GM23338 (cell line): Measurements from ENCODE around the gene AKR1C1. TPM values are rescaled to one million over a fixed set of nuclear protein-coding genes. Genes with fewer than 3 reads are reported as not detected.
"Not testable (repeated sequence)": the region's sequence is repeated elsewhere in the genome, so short reads cannot be mapped to it uniquely, and the experiment has no call there.

ENCODE experiments used
- ATAC-seq: fragments of 200-7000 bp; cut with Tn5 transposase; 3 replicates; pipeline ENCODE4 v1.9.1; 2020
- DNase-seq: peaks from one replicate; pipeline ENCODE4 v3.0.0-alpha.2; 2015; ENCODE audit warnings: low spot score
- H2AFZ ChIP-seq: fragments of 200-600 bp; sonication (generic); 2 replicates; pipeline ENCODE4 v1.8.0; 2016; ENCODE audit warnings: antibody characterized with exemption, mild to moderate bottlenecking, moderate library complexity
- H3F3A ChIP-seq: fragments of 200-600 bp; sonication (generic); replicated peaks from 2 replicates; pipeline ENCODE4 v1.8.0; 2017; ENCODE audit warnings: antibody characterized with exemption, mixed run types, low read depth
- H3K27ac ChIP-seq: fragments of 200-600 bp; sonication (generic); 2 replicates; pipeline ENCODE4 v1.6.1; 2016; ENCODE audit warnings: low read depth
- H3K27me3 ChIP-seq: fragments of 200-600 bp; sonication (generic); 2 replicates; pipeline ENCODE4 v1.8.0; 2016; ENCODE audit warnings: mild to moderate bottlenecking, mixed run types, moderate library complexity; ENCODE audit not compliant: insufficient read depth
- H3K36me3 ChIP-seq: fragments of 200-600 bp; sonication (generic); 2 replicates; pipeline ENCODE4 v1.8.0; 2016; ENCODE audit warnings: mild to moderate bottlenecking; ENCODE audit not compliant: insufficient read depth
- H3K4me1 ChIP-seq: fragments of 200-600 bp; sonication (generic); 2 replicates; pipeline ENCODE4 v1.8.0; 2016; ENCODE audit warnings: mild to moderate bottlenecking, moderate library complexity; ENCODE audit not compliant: insufficient read depth
- H3K4me2 ChIP-seq: fragments of 200-600 bp; sonication (generic); 2 replicates; pipeline ENCODE4 v1.7.1; 2017; ENCODE audit warnings: mixed run types
- H3K4me3 ChIP-seq: fragments of 200-600 bp; sonication (generic); 2 replicates; pipeline ENCODE4 v1.6.1; 2016; ENCODE audit warnings: mixed run types
- H3K79me2 ChIP-seq: fragments of 200-600 bp; sonication (generic); replicated peaks from 2 replicates; pipeline ENCODE4 v1.8.0; 2017; ENCODE audit warnings: mild to moderate bottlenecking; ENCODE audit not compliant: insufficient read depth
- H3K9me2 ChIP-seq: fragments of 200-600 bp; sonication (generic); 2 replicates; pipeline ENCODE4 v1.8.0; 2017; ENCODE audit not compliant: insufficient read depth
- H4K20me1 ChIP-seq: fragments of 200-600 bp; sonication (generic); replicated peaks from 2 replicates; pipeline ENCODE4 v1.8.0; 2017; ENCODE audit warnings: mild to moderate bottlenecking; ENCODE audit not compliant: insufficient read depth
- H3K27ac Mint-ChIP-seq: 2 replicates; pipeline ENCODE4 v1.8.0; 2020; ENCODE audit warnings: inconsistent platforms, mild to moderate bottlenecking, moderate library complexity, mixed read lengths
- H3K27me3 Mint-ChIP-seq: 3 replicates; pipeline ENCODE4 v1.8.0; 2022; ENCODE audit warnings: low read depth, mild to moderate bottlenecking, moderate library complexity, mixed read lengths, inconsistent platforms; ENCODE audit not compliant: insufficient read depth, poor library complexity
- H3K36me3 Mint-ChIP-seq: 3 replicates; pipeline ENCODE4 v1.8.0; 2021; ENCODE audit warnings: low read depth, mild to moderate bottlenecking, inconsistent platforms, moderate library complexity, mixed read lengths
- H3K4me1 Mint-ChIP-seq: 3 replicates; pipeline ENCODE4 v1.8.0; 2020; ENCODE audit warnings: mild to moderate bottlenecking, inconsistent platforms, mixed read lengths
- H3K4me3 Mint-ChIP-seq: 3 replicates; pipeline ENCODE4 v1.8.0; 2021; ENCODE audit warnings: moderate library complexity, mild to moderate bottlenecking, inconsistent platforms, mixed read lengths
- H3K9me3 Mint-ChIP-seq: 3 replicates; pipeline ENCODE4 v1.8.0; 2020; ENCODE audit warnings: moderate library complexity, mild to moderate bottlenecking, inconsistent platforms, mixed read lengths
- polyA plus RNA-seq: library from polyadenylated mRNA; unstranded; fragments of >200 nt; fragmentation: Nextera tagmentation; extraction: Ambion mirVana; gene quantifications from 2 replicates; pipeline ENCODE4 v1.2.1, GENCODE V29; 2016
- total RNA-seq: library from RNA; depleted of rRNA; stranded (reverse); fragments of >200 nt; shearing (Covaris generic); gene quantifications from 2 replicates; pipeline ENCODE4 v1.2.3, GENCODE V29; 2014

Gene AKR1C1
- total and polyA plus RNA-seq, 2 experiments from 2014 or later: 2.6 to 5.1 TPM

DNA sequence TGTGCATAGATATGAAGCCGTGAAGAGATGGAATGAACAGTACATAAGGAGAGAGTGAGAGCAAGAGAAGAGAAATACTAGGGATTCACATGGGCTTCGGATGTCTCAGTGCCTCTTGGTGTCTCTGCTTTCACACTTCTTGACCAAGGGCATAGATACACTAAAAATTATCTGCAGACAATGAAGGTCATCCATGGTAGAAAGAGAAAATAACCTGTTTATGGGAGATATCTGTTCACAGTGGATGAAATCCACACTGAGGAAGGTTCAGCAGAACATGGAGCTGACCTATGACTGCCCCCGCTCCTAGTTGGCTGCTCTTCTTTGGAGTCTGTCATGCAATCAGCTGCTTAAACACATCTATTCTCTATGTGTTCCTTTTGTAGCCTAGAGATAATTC, 6.1 kb downstream of the AKR1C1 start:
- H3K9me2 ChIP-seq, H3K27ac Mint-ChIP-seq, H3F3A ChIP-seq, H4K20me1 ChIP-seq, H3K27me3 Mint-ChIP-seq, H3K79me2 ChIP-seq, ATAC-seq, H3K4me3 ChIP-seq, DNase-seq, H3K4me3 Mint-ChIP-seq, H3K27ac ChIP-seq, H3K36me3 Mint-ChIP-seq, H3K4me1 Mint-ChIP-seq, H3K4me1 ChIP-seq, H3K36me3 ChIP-seq, H3K9me3 Mint-ChIP-seq, H3K4me2 ChIP-seq, H3K27me3 ChIP-seq, H2AFZ ChIP-seq: not testable (repeated sequence)

GRCh38 chr10:4970362-4970761, 7.1 kb downstream of the AKR1C1 start:
- H3K9me2 ChIP-seq, H3K4me1 Mint-ChIP-seq, H3K36me3 Mint-ChIP-seq, H3K27ac ChIP-seq, H3K27me3 ChIP-seq, H3K79me2 ChIP-seq, H3K4me3 ChIP-seq, H3K4me3 Mint-ChIP-seq, H2AFZ ChIP-seq, H3K27ac Mint-ChIP-seq, DNase-seq, H3K27me3 Mint-ChIP-seq, H3K4me2 ChIP-seq, H3K4me1 ChIP-seq, ATAC-seq, H4K20me1 ChIP-seq, H3K9me3 Mint-ChIP-seq, H3F3A ChIP-seq, H3K36me3 ChIP-seq: not testable (repeated sequence)

DNA sequence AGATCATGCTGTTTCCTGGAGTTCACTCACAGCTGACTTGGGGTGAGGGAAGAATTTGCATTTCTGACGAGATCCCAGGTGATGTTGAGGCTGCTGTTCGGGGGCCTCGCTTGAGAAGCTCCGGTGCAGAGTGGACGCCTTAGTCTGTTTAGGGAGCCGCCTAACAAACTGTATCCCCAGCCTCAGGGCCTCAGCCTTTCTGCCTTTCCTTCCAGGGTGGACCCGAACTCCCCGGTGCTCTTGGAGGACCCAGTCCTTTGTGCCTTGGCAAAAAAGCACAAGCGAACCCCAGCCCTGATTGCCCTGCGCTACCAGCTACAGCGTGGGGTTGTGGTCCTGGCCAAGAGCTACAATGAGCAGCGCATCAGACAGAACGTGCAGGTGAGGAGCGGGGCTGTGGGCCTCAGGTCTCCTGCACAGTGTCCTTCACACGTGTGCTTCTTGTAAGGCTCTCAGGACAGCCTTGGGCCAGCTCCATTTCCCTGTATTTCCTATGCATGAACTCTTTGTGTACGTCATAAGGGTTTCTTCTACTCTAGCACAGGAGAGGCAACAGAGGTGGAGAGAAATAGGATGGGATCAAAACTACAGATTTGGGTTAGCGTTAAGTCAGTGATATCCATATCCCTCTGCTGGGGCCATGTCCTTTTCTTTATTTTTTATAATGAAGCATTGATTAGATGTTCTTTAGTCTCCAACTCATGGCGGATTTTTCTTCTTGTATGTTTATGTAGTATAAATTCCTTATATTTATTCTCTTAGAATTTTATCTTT, 9.3 kb downstream of the AKR1C1 start:
- H4K20me1 ChIP-seq, H3K9me3 Mint-ChIP-seq, H2AFZ ChIP-seq, H3K27ac ChIP-seq, H3K27me3 ChIP-seq, H3K4me2 ChIP-seq, H3F3A ChIP-seq, DNase-seq, H3K4me1 Mint-ChIP-seq, H3K4me1 ChIP-seq, H3K4me3 Mint-ChIP-seq, H3K4me3 ChIP-seq, H3K79me2 ChIP-seq, H3K36me3 ChIP-seq, ATAC-seq, H3K36me3 Mint-ChIP-seq, H3K27me3 Mint-ChIP-seq, H3K27ac Mint-ChIP-seq, H3K9me2 ChIP-seq: not testable (repeated sequence)

GRCh38 chr10:4973294-4973693, 10.1 kb downstream of the AKR1C1 start:
- DNase-seq, H4K20me1 ChIP-seq, H3K27me3 Mint-ChIP-seq, H3K9me2 ChIP-seq, H3K79me2 ChIP-seq, H3F3A ChIP-seq, H3K4me2 ChIP-seq, H3K4me1 Mint-ChIP-seq, H3K27me3 ChIP-seq, H3K4me3 ChIP-seq, H3K4me1 ChIP-seq, H3K27ac ChIP-seq, H3K4me3 Mint-ChIP-seq, ATAC-seq, H3K27ac Mint-ChIP-seq, H3K9me3 Mint-ChIP-seq, H2AFZ ChIP-seq, H3K36me3 Mint-ChIP-seq, H3K36me3 ChIP-seq: not testable (repeated sequence)

GRCh38 chr10:4974400-4974799, 11.2 kb downstream of the AKR1C1 start:
- DNase-seq, H3K4me1 Mint-ChIP-seq, H3K27ac Mint-ChIP-seq, H3K9me2 ChIP-seq, H3K4me3 Mint-ChIP-seq, H3K27me3 Mint-ChIP-seq, H3K27me3 ChIP-seq, H3F3A ChIP-seq, H3K9me3 Mint-ChIP-seq, H3K79me2 ChIP-seq, H3K4me3 ChIP-seq, H3K36me3 Mint-ChIP-seq, ATAC-seq, H3K36me3 ChIP-seq, H2AFZ ChIP-seq, H3K4me1 ChIP-seq, H3K4me2 ChIP-seq, H4K20me1 ChIP-seq, H3K27ac ChIP-seq: not testable (repeated sequence)
